GM19438 (cell line): ENCODE results near the gene KRTAP10-1.

Experiments
- ATAC-seq: cut with Tn5 transposase; IDR thresholded peaks from one replicate; pipeline ENCODE4 v1.9.1; 2021; ENCODE audit warnings: low read depth; ENCODE audit not compliant: unreplicated experiment

The KRTAP10-1 gene

DNA sequence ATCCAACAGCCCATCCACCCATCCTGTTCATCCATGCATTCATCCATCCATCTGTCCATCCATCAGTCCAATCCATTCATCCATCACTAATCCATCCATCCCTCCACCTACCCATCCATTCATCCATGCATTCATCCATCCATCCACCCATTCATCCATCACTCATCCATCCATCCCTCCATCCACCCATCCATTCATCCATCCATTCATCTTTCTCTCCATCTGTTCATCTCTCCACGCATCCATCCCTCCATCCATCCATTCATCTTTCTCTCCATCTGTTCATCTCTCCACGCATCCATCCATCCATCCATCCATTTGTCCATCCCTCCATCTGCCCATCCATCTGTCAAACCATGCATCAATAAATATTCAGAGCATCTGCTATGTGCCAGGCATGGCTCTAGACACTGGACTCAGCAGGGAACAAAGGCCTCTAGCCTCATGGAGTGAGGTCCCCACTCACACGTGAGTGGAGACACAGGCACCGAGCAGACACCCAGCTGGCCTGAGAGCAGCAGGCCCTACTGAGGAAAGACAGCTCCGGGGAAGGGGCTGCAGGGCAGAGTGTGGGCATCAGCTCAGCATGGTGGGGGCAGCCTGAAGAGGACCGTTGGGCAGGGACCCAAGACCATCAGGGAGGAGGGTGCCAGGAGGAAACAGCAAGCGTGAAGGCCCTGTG lies 9.6 kb downstream of the KRTAP10-1 start:
- no peak for ATAC-seq

DNA sequence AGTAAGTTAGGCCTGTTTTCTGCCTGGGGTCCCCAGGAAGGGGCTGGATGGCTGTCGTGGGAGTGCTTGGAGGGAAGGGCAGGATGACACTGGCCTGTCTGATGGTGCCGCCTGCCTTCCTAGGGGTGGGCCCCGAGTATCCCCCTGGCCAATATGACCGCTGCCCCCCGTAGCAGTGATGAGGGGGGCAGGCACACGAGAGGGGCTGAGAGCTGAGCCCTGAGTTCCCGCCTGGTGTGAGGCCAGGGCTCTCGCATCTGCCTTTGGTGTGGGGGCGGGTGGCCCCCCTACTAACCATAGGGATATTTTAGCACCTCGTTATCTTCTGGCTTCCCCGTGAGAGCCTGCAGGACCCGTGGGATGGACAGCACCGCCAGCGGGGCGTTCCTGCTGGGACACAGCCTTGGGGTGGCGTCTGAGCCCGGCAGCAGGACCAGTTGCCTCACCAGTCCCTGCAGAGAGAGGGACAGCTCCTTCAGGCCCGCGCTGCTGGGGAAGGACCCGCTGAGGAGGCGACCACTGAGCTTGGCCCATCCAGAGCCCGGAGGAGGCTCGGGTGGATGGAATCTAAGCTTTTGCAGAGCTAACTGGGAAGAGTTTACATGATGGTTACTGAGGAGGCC lies 10.4 kb downstream of the KRTAP10-1 start:
- ATAC-seq, result no peak

DNA sequence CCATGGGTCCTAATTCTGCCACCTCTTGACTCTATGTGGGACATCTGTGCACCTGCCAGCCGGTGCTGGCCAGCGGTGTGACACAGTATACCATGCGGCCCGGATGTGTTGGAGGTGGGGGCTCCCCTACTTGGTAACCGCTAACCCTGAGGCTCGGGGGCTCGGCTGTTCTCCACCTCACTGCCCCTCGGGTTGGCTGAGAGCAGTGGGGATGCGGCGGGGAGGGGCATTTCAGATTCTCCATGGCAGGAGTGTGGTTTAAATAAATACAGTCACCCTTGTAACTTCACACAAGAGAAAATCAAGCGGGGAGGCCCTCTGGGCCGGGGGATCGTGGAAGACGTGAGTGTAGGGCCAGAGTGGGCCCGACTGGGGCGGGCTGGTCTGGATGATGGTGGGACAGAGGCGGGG lies 11.0 kb downstream of the KRTAP10-1 start:
- no peak for ATAC-seq

DNA sequence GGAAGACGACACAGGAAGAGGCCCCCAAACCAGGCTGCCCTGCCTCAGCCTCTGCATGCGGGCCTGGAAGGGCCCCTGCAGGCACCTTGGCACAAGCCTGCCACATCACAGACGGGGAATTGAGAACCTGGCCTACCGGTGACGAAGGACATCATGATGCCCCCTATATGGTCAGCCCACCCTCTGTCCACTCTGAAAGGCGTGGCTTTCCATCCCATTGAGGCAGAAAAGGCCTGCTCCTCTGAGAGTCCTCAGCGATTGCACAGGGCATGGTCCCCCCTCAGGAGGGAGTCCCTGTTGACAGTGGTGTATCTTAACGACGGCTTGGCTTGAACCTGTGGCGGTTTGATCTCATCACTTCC lies 11.4 kb downstream of the KRTAP10-1 start:
- no peak for ATAC-seq

DNA sequence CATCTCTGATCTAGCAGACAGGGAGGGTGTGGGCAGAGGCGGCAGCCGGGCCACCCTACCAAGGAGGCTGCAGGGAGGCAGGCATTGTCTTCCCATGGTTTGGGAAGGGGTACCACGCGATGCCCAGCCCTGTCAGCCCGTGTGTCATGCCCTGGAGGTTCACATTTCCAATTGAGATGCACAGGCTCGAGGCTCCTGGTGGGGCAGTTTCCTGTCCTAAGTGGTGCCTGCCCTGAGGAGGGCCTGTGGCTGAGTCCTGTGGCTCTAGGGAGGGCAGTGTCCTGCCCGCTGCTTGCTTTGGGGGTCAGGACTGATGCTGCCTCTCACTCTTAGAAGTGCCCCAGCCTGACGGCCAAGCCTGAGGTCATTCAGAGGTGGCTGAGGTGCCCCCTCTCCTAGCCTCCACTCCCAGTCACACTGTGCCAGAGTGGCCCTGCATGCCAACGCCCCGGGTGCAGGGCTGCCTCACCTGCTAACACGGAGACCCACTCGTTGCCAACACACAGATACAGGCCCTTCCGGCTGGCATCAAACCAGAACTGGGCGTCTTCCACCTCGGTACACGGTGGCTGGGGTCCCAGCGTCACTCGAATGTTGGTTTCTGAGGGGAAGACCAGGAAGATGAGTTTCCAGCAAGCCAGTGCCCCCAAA lies 11.9 kb downstream of the KRTAP10-1 start:
- ATAC-seq, result no peak

DNA sequence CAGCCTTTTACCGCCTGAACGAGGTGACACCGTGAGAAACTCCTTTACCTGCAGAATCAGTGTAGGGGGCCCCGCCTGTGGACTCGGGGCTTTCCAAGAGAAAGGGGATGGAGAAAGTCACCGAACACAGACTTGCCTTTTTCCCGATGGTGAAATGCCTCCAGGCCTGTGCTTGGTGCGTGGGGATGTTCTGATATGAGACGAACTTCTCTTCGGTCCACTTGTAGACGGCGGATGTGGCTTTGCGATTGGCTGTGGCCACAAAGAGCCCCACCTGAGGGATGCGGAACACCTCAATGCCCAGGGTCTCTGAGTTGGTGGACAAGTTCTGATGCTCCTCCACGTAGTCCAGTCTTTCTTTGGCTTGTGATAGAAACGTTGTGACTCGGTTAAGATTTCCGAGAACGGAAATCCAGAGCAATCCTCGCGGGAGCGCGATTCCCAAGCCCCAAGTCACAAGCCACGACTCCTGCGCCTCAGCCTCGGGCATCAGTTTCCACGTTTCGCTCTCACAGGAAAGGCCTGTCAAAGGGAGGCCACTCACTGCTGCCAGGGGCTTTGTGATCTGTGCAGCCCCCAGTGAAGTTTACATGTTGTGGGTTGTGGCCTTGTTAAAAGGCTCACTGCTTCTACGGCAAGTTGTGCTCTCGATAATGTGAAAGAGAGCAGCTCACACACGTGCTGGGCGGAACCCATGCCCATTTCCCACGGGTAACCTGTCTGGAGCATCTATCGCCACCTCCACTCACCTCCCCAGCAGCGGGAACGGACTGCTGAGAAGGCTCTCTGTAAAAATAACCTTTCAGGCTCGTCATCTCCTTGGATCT lies 12.6 kb downstream of the KRTAP10-1 start:
- ATAC-seq, result no peak

DNA sequence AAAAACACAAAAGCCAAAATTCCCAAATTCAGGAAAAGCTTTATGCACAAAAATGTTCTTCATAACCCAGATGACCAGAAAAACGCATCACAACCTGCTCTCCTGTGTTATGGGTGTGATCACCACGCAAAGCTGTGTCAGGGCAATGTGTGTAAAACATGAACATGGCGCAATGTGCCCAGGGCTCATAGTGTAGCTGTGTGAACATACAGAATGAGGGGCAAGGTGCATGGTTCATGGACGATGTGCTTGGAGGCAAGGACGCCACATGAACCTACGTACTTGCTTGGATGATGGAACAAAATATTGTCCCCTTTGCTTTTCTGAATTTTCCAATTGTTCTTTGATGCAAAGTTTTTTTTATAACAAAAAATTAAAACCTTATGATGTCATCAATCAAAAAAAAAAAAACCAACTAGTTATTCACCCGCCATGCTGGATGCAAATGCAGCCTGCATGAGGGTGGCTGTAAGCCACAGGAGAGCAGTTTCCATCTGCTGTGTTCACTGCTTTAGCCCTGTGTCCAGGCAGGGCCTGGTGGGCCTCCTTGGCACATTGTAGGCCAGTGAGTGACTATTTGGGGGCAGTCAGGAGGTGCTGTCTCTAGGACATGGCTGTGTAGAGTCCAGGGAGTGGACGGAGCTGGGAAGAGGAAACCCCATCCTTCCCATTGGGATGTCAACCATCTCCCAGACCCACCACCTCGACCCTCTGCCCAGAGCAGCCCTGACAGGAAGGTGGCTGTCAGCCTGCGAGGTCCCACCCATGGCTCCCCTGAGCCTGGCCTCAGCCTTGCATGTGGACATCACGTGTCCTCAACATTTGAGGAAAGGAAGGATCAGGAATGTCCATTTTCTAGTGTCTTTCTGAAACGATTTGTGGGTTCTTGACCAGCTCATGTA lies 13.6 kb downstream of the KRTAP10-1 start:
- ATAC-seq, result no peak

DNA sequence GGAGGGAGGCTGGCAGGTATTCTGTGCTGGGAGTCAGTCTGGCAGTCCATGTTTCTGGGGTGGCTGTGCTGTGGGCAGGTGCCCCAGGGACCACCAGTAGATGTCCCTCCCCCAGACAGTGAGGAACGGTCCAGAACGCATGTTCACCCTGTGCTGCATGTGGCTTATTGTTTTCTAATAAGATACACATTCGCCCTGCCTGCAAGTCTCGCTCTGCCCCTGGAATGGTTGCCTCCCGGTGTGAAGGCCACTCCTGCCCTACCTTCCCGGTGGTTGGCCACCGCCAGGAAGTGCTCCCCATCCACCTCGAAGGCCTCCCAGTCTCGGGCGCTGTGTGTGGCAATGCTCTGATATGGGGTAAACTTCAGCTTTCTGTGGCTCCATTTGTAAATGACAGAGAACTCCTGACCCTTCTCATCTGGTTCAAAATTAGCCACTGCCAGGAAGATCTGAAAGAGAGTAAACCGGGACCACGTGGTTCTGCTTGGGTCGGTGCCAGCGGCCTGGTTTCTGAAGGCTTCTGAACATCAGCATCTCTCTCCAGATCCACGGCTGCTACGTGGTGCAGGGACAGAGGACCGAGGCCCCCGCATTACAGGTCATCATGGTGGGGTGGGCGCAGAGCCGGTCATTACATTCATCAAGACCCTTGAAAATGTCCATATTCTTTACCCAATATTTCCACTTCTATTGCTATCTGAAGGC lies 14.5 kb downstream of the KRTAP10-1 start:
- no peak for ATAC-seq

DNA sequence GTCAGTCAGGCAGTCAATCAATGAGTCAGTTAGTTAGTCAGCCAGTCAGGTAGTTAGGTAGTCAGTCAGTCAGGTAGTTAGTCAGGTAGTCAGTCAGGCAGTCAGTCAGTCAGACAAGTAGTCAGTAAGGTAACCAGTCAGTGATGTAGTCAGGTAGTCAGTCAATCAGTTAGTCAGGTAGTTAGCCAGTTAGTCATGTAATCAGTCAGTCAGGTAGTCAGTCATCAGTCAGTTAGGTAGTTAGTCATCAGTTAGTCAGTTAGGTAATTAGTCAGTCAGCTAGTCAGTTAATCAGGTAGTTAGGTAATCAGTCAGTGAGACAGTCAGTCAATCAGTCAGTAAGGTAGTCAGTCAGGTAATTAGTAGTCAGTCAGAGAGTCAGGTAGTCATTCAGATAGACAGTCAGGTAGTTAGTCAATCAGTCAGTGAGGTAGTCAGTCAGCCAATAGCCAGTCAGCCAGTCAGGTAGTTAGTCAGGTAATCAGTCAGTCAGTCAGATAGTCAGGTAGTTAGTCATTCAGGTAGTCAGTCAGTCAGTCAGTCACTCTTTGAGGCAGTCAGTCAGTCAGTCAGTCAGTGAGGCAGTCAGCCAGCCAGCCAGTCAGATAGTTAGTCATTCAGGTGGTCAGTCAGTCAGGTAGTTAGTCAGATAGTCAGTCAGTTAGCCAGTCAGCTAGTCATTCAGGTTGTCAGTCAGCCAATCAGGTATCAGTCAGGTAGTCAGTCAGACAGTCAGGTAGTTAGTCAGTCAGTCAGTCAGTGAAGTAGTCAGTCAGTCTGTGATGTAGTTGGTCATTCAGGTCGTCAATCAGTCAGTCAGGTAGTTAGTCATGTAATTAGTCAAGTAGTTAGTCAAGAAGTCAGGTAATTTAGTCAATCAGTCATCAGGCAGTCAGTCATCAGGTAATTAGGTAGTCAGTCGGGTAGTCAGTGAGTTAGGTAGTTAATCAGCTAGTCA lies 15.3 kb downstream of the KRTAP10-1 start:
- no peak for ATAC-seq

DNA sequence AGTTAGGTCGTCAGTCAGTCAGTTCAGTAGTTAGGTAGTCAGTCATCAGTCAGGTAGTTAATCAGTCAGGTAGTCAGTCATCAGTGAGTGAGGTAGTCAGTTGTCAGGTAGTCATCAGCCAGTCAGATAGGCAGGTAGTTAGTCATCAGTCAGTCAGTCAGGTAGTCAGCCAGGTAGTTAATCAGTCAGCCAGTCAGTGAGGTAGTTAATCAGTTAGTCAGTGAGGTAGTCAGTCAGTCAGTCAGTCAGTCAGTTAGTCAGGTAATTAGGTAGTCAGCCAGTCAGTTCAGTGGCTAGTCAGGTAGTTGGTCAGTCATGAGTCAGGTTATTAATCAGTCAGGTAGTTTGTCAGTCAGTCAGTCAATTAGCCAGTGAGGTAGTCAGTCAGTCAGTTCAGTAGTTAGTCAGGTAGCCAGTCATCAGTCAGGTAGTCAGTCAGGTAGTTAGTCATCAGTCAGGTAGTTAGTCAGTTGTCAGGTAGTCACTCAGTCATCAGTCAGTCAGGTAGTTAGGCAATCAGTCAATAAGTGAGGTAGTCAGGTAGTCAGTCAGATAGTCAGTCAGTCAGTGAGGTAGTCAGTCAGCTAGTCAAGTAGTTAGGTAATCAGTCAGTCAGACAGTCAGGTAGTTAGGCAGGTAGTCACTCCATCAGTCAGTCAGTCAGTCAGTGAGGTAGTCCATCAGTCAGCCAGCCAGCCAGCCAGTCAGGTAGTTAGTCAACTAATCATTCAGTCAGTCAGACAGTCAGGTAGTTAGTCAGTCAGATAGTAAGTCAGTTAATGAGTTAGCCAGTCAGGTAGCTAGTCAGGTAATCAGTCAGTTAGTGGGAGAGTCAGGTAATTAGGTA lies 16.2 kb downstream of the KRTAP10-1 start:
- no peak for ATAC-seq

DNA sequence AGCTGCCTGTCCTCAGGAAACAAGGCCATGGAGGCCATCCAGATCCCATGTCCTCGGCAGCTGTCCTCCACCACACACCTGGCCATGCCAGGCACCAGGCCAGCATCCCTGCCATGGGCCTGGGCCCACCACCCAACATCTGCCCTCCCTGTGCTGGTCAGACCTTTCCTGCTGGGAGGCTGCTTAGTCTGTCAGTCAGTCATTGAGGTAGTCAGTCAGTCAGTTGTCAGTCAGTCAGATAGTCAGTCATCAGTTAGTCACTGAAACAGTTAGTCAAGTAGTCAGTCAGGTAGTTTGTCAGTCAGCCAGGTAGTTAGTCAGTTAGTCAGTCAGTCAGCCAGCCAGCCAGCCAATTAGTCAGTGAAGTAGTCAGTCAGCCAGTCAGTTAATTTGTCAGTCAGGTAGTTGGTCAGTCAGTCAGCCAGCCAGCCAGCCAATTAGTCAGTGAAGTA lies 17.2 kb downstream of the KRTAP10-1 start:
- no peak for ATAC-seq

DNA sequence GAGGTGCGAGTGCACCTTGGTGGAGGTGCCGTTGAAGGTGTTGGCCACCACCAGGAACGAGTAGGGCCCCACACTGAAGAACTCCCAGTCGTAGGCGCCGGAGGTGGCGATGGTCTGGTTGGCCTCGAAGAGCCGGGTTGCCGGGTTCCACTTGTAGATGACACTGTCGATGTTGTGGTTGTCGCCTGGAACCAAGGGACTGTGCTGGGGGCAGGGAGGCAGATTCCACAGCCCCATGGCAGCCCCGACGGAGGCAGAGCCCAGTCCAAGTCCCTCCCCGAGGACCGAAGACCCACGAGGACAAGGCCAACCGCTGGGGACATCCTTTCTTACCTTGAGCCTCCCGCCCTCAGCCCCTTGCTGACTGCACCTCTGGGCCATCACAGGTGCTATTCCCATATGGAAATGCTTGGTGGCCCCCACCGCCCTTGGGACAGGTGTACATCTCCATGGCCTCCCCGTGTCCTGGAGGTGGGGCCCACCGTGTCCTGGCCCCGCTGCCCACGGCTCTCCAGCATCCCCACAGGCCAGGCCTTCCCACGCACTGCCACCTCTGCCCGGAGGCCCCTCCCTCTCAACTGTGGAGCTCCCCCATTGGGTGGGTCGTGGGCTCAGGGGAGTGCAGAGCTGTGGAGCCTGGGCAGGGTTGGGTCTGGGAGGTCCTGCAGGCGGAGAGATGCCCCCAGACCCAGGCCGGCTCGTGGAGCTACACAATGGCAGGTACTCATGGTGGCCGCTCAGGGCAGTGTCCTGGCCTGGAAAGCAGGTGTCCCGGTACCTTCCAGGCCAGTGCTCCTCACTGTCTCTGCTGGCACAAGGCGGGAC lies 17.9 kb downstream of the KRTAP10-1 start:
- ATAC-seq, result no peak

DNA sequence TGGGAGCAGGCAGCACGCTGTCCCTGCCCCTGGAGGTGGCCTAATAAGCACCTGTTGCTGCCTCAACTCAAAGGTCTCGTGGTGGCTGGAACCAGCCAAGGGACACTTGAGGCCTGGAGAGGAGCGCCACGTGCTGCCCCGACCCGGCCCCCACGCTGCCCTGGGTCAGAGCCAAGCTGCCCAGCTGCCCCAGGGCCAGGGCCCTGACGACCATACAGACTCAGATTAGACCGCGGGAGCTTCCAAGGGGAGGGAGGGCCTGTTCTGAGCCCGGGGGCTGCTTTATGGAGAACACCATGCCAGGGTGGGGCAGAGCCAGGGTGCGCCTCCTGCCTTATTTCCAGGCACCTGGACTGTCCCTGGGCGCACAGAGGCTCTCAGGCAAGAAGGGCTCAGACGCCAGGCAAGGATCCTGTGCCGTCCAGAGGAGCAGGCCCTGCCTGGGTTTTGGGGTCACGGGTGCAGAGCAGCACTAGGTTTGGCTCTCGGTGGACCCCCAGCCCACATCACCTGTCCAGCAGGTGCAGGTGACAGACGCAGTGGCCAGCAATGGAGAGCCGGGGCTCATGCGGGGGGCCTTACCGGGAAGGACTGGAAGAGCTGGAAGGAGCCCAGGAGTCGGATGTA lies 18.6 kb downstream of the KRTAP10-1 start:
- no peak for ATAC-seq

DNA sequence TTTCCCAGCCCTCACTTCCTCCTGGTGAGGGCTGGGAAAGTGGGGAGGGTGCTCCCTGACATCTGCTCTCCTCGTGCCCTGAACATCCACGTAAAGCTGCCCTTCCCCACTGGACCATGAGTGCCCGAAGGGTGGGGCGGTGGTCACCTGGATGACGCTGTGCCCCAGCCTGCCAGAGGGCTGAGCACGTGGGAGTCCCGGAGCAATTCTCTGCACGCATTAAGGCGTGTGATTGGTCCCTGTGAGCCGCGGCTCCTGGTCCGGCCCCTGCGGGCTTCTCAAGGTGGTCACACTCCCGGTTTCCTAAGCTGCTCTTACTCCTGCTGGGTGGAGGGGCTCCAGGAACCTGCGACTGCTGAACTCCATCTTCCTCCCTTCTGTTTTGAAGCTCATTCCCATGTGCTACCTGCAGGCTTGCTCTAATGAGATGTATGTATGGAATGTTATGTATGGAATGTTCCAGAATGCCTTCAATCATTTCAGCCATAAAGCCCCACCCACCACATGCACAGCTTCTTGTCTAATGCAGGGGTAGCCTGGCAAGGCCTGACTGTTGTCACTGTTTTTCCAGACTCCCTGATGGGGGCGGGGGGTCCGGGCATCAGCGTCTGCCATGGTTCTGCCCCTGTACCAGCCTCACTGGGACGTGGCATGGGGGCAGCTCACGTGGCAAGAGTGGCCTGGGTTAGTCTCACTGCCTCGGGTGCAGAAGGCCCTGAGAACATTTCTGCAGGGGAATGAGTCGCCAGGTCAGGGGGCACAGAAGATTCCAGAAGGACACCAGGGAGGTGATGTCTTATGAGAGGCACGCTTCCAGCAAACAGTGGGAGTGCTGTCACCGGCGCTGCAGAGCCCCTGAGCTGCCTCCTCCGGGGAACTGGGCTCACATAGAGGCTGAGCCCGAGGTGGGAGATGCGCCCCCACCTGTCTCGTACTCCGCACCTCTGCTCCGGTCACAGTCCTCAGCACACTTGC lies 19.4 kb downstream of the KRTAP10-1 start:
- ATAC-seq, result no peak
